Adrenal gland (tissue), 12 donors: Measurements from ENCODE around the gene SPEF1. TPM values are rescaled to one million over a fixed set of nuclear protein-coding genes. Genes with fewer than 3 reads are reported as not detected.
A peak's percentile ranks its signal among the peaks of the same experiment; 100 is the strongest.

Experiments used
- DNase-seq, 7 donors: peaks; one replicate each; pipeline ENCODE4 v3.0.0-alpha.2; 2019 to 2020
- H3K27ac ChIP-seq, 5 donors: fragments of 200-600 bp; sonication (generic) in 4 of 5; 1 replicate in 3 of 5; 2 replicates in 2 of 5; pipeline versions ENCODE4 v1.5.1 to v1.8.0; 2016 to 2020; ENCODE audit warnings: mild to moderate bottlenecking in 1 of 5
- H3K27me3 ChIP-seq: fragments of 200-600 bp; 2 replicates; pipeline ENCODE4 v1.8.0; 2021
- H3K36me3 ChIP-seq, 2 donors: fragments of 200-600 bp; replicated peaks in 1 of 2; 1 replicate in 1 of 2; 2 replicates in 1 of 2; pipeline versions ENCODE4 v1.5.1 to v1.8.0; 2018 to 2022
- H3K4me1 ChIP-seq, 2 donors: fragments of 200-600 bp; replicated peaks in 1 of 2; 1 replicate in 1 of 2; 2 replicates in 1 of 2; pipeline versions ENCODE4 v1.5.1 to v1.8.0; 2018 to 2021
- H3K4me3 ChIP-seq, 4 donors: fragments of 200-600 bp; sonication (generic) in 3 of 4; one replicate each; pipeline ENCODE4 v1.5.1; 2016 to 2018
- H3K9me3 ChIP-seq, 3 donors: fragments of 200-600 bp; sonication (generic) in 1 of 3; replicated peaks in 1 of 3; 1 replicate in 2 of 3; 2 replicates in 1 of 3; pipeline versions ENCODE4 v1.5.1 to v1.8.0; 2016 to 2021
- POLR2A ChIP-seq, 2 donors: fragments of 450-650 bp; IDR thresholded peaks; one replicate each; pipeline ENCODE4 v1.6.1; 2017; ENCODE audit warnings: antibody characterized with exemption in 2 of 2, mild to moderate bottlenecking in 2 of 2, moderate library complexity in 1 of 2
- WGBS, 4 donors: extraction: QIAGEN DNeasy Blood & Tissue Kit in 2 of 4; methylation state at CpG; one replicate each; pipeline versions ENCODE4 v1.1.5 to v1.1.7; 2013 to 2017; 5-methylcytosine and 5-hydroxymethylcytosine counted together
- intact Hi-C, 2 donors: fragments of 100-400 bp; cut with DNase I; formaldehyde crosslinking; loops; one replicate each; pipeline versions ENCODE4 v1.14.1 to v1.15.0; 2022 to 2023
- polyA plus RNA-seq, 3 donors: library from polyadenylated mRNA; stranded (reverse); fragments of 200-250 nt in 2 of 3; fragments of 350-450 nt in 1 of 3; fragmentation: Illumina TruSeq in 1 of 3; extraction: RNeasy Lipid Tissue Mini Kit (QIAGEN cat#74804) in 1 of 3; gene quantifications; one replicate each; pipeline ENCODE4 v1.2.3, GENCODE V29; 2013 to 2014
- total RNA-seq, 9 donors: library from RNA; depleted of rRNA in 4 of 9; stranded (reverse); fragments of >200 nt in 4 of 9; fragments of 120-200 nt in 1 of 9; fragmentation: NEBNext Ultra II Directional in 1 of 9; extraction: Animal tissue kit (Norgen Biotek cat#: 25700) in 1 of 9; gene quantifications; one replicate each; pipeline versions ENCODE4 v1.1.0 to v1.2.4, GENCODE V29; 2013 to 2023
- TF ChIP-seq, protein P1 (sequence below), 6 experiments: fragments of 450-650 bp in 4 of 6; fragments of 200-600 bp in 2 of 6; sonication (generic) in 1 of 6; IDR thresholded peaks; 1 replicate in 5 of 6; 2 replicates in 1 of 6; pipeline versions ENCODE4 v1.5.1 to v1.8.0; 2016 to 2021; ENCODE audit warnings: antibody characterized with exemption in 6 of 6, mild to moderate bottlenecking in 2 of 6, moderate library complexity in 1 of 6
- donor health status: healthy with polysubstance abuse.
- donor health status: Bipolar disorder and iron deficiency.
- donor health status: DM: yes; HTN: yes; CAD: no.
- donor health status: DM: no; HTN: no; CAD: no.
- donor health status: DM: no; HTN: no; CAD: no.
- donor health status: DM: yes; HTN: yes; CAD: no.

SPEF1 gene
- total and polyA plus RNA-seq, 12 donors, result 0.14 to 1.4 (median 0.38) TPM; not detected in 2

DNA sequence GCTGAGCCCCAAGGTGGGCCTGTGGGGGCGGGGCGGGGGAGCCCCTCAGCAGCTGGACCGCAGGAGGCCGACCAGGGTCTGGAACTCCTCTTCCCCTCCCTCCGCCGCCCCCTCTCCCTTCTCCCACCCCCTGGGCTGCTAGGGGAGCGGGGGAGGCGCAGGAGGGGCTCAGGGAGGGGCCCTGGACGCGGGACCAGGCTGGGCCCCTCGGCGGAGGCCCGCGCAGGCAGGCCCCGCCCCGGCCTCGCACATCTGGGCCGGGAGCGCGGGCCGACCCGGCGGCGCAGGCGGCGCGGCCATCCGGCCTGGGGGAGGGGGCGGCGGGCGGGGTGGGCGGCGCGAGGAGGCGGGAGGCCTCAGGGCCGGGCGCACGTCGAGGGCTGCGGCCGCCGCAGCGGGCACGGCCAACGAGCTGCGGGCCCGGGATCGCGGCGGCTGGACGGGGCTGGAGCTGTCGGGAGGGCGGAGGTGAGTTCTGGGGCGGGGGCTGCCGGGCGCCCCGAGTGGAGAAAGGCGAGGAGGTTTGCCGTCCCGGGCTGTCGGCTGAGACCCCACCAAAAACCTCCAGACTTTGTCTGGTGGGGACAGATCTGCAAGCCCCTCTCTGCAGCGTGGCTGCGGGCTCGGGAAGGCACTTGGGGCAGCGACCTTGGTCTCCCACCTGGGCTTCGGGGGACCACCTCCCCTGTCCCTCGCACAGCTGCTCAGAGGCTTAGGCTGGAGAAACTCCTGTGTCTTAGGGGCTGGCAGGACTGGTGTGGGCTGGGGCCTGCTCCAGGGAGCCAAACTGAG lies 48.7 kb downstream of the SPEF1 start, which contains the start of gene HSPA12B:
TSS of gene HSPA12B (plus strand) at position 359 of the 792 bp plus-strand sequence. CDS start 5,990 bp downstream, outside the sequence.
- intact Hi-C loops, result no loop called here
- Histone ChIP-seq H3K4me3 (peak within 1 kb of the TSS in 1 of 4 donors; percentile 38), H3K4me1 (no peaks in the 10 kb centered on the region), H3K36me3 (no peaks in the 10 kb centered on the region), H3K9me3 (no peaks in the 10 kb centered on the region), H3K27me3 (peaks cover 6% of the 10 kb centered on the region), H3K27ac (peak within 1 kb of the TSS in 1 of 5 donors; percentile 48)
- TF ChIP-seq, protein P1, sequence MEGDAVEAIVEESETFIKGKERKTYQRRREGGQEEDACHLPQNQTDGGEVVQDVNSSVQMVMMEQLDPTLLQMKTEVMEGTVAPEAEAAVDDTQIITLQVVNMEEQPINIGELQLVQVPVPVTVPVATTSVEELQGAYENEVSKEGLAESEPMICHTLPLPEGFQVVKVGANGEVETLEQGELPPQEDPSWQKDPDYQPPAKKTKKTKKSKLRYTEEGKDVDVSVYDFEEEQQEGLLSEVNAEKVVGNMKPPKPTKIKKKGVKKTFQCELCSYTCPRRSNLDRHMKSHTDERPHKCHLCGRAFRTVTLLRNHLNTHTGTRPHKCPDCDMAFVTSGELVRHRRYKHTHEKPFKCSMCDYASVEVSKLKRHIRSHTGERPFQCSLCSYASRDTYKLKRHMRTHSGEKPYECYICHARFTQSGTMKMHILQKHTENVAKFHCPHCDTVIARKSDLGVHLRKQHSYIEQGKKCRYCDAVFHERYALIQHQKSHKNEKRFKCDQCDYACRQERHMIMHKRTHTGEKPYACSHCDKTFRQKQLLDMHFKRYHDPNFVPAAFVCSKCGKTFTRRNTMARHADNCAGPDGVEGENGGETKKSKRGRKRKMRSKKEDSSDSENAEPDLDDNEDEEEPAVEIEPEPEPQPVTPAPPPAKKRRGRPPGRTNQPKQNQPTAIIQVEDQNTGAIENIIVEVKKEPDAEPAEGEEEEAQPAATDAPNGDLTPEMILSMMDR (IDR thresholded peaks at IDR 0.05), result no peak
- no peak for TF ChIP-seq POLR2A (IDR thresholded peaks at IDR 0.05)
- 9 to 60% (median 11%) methylated on average over 2 to 67 of the region's 67 CpGs for WGBS, 4 donors
- no peak for DNase-seq

DNA sequence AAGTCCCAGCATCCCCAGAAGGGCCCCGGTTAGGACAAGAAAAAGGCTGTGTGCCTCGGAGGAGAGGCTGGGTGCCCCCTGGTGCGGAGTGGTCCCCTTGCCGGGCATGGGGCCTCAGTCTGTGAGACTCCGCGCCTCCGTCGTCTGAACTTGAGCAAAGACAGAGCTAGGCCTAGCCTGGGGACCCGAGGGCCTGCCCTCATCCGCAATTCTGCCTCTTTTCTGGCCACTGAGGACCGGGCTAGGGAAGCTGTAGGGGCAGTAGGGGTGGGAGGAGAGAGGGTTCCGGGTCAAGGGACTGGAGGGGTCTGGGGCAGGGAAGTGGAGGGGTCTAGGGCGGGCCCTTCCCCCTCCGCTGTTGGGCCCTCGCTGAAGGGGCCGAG lies 49.3 kb downstream of the SPEF1 start:
- Histone ChIP-seq H3K27me3 (peaks cover 6% of the 10 kb centered on the region), H3K4me1 (no peaks in the 10 kb centered on the region), H3K9me3 (no peaks in the 10 kb centered on the region), H3K36me3 (no peaks in the 10 kb centered on the region), H3K4me3 (no peak overlapping the region), H3K27ac (peak overlapping the region in 1 of 5 donors; percentile 48)
- DNase-seq, result no peak
- intact Hi-C loops, result no loop called here
- TF ChIP-seq, protein P1 (IDR thresholded peaks at IDR 0.05), result no peak
- TF ChIP-seq POLR2A (IDR thresholded peaks at IDR 0.05), result no peak
- WGBS, 4 donors, result 80 to 93% (median 89%) methylated on average over 2 to 16 of the region's 16 CpGs

DNA sequence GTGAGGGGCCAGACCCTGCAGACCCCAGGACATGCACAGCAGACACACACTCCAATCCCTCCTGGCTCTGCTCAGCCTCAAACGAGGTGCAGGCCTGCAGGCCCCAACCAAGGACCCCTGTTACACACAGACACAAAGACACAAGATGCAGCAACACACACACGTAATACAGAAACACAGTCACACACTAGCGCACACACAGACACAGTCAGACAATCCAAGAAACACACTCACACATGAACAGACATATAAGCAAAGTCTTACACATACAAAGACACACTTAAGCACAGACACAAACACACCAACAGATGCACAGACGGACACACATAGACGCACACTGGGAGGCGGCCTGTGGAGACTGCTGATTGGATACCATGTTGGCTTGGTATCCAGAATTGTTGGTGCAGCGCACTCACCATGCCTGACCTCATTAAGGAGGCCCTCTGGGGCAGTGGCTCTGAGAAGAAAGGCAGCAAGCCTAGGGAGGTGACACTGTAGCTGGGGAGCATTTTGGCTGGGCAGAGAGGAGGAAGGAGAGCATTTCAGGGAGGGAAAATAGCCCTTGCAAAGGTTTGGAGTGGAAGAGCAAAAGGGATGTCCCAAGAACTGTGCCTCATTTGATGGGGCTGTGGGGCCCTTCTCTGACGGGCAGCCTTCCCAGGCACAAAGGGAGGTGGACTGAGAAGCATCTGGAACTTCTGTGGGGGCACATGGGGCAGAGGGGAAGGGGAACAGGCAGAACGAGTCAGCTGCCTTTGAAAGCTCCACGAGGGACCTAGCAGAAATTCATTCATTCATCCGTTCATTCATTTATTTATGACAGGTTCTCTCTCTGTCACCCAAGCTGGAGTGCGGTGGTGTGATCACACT lies 50.2 kb downstream of the SPEF1 start:
- H3K4me3 ChIP-seq, result no peak overlapping the region

More for the DNA sequence above, 50.2 kb downstream of the SPEF1 start:
- intact Hi-C loops, result no loop called here
- Histone ChIP-seq H3K4me1 (no peaks in the 10 kb centered on the region), H3K36me3 (no peaks in the 10 kb centered on the region), H3K27ac (no peak overlapping the region), H3K9me3 (no peaks in the 10 kb centered on the region), H3K27me3 (peaks cover 6% of the 10 kb centered on the region)
- TF ChIP-seq, protein P1 (IDR thresholded peaks at IDR 0.05), result no peak
- no peak for TF ChIP-seq POLR2A (IDR thresholded peaks at IDR 0.05)
- DNase-seq, result no peak
- 79 to 88% (median 87%) methylated on average over 11 to 12 of the region's 12 CpGs for WGBS, 4 donors
